Measurements from ENCODE around the gene CD247.

The CD247 gene

GRCh38 chr1:167465743-167466142 is 52.6 kb downstream of the CD247 start:
- no peak for DNase-seq (ENCODE audit: low read depth)
- no peak overlapping the region for H3K4me3 ChIP-seq (ENCODE audit: low read depth, low read length)
- TF ChIP-seq POLR2A (IDR thresholded peaks at IDR 0.05; ENCODE audit: extremely low read depth, insufficient read length) (no peak), MAX (IDR thresholded peaks at IDR 0.05; ENCODE audit: low read depth, low read length) (no peak), CTCF (IDR thresholded peaks at IDR 0.05; ENCODE audit: low read depth, low read length) (no peak), MYC (IDR thresholded peaks at IDR 0.05; ENCODE audit: low read depth, low read length) (no peak)

GRCh38 chr1:167465018-167465417 is 53.3 kb downstream of the CD247 start:
- no peak overlapping the region for H3K4me3 ChIP-seq (ENCODE audit: low read depth, low read length)
- TF ChIP-seq CTCF (IDR thresholded peaks at IDR 0.05; ENCODE audit: low read depth, low read length) (no peak), POLR2A (IDR thresholded peaks at IDR 0.05; ENCODE audit: extremely low read depth, insufficient read length) (no peak), MAX (IDR thresholded peaks at IDR 0.05; ENCODE audit: low read depth, low read length) (no peak), MYC (IDR thresholded peaks at IDR 0.05; ENCODE audit: low read depth, low read length) (no peak)
- no peak for DNase-seq (ENCODE audit: low read depth)

- H3K4me3 ChIP-seq (ENCODE audit: low read depth, low read length): no peak overlapping the region
- no peak for DNase-seq (ENCODE audit: low read depth)
- TF ChIP-seq MYC (IDR thresholded peaks at IDR 0.05; ENCODE audit: low read depth, low read length) (no peak), POLR2A (IDR thresholded peaks at IDR 0.05; ENCODE audit: extremely low read depth, insufficient read length) (no peak), MAX (IDR thresholded peaks at IDR 0.05; ENCODE audit: low read depth, low read length) (no peak), CTCF (IDR thresholded peaks at IDR 0.05; ENCODE audit: low read depth, low read length) (no peak)
These were observed 54.3 kb downstream of the CD247 start for GRCh38 chr1:167463875-167464575.

GRCh38 chr1:167463080-167463479 is 55.2 kb downstream of the CD247 start:
- H3K4me3 ChIP-seq (ENCODE audit: low read depth, low read length): no peak overlapping the region
- no peak for TF ChIP-seq MYC (IDR thresholded peaks at IDR 0.05; ENCODE audit: low read depth, low read length)
- no peak for DNase-seq (ENCODE audit: low read depth)

GRCh38 chr1:167462341-167462740 is 56.0 kb downstream of the CD247 start:
- H3K4me3 ChIP-seq (ENCODE audit: low read depth, low read length): no peak overlapping the region
- TF ChIP-seq CTCF (IDR thresholded peaks at IDR 0.05; ENCODE audit: low read depth, low read length) (no peak), MYC (IDR thresholded peaks at IDR 0.05; ENCODE audit: low read depth, low read length) (no peak), MAX (IDR thresholded peaks at IDR 0.05; ENCODE audit: low read depth, low read length) (no peak), POLR2A (IDR thresholded peaks at IDR 0.05; ENCODE audit: extremely low read depth, insufficient read length) (no peak)
- DNase-seq (ENCODE audit: low read depth): no peak

GRCh38 chr1:167460836-167461235 is 57.5 kb downstream of the CD247 start:
- DNase-seq (ENCODE audit: low read depth): no peak
- TF ChIP-seq MAX (IDR thresholded peaks at IDR 0.05; ENCODE audit: low read depth, low read length) (no peak), CTCF (IDR thresholded peaks at IDR 0.05; ENCODE audit: low read depth, low read length) (no peak), MYC (IDR thresholded peaks at IDR 0.05; ENCODE audit: low read depth, low read length) (no peak), POLR2A (IDR thresholded peaks at IDR 0.05; ENCODE audit: extremely low read depth, insufficient read length) (no peak)
- H3K4me3 ChIP-seq (ENCODE audit: low read depth, low read length): no peak overlapping the region

Data from NB4 (cell line).